Astrocyte (in vitro differentiated cells and primary cell): Measurements from ENCODE around the gene NPM1. TPM values are rescaled to one million over a fixed set of nuclear protein-coding genes. Genes with fewer than 3 reads are reported as not detected.
A peak's percentile ranks its signal among the peaks of the same experiment; 100 is the strongest.

ENCODE experiments used
- DNase-seq: peaks from one replicate; pipeline ENCODE4 v3.0.0-alpha.2; 2010; ENCODE audit warnings: low read depth
- FAIRE-seq: peaks from 2 replicates; lab custom pipeline; 2011; peaks lifted over from hg19 to GRCh38; lab: Jason Lieb, UNC
- H2AFZ ChIP-seq: 2 replicates; pipeline ENCODE4 v1.6.0; 2012; ENCODE audit warnings: low read depth, low read length, inconsistent platforms
- H3K27ac ChIP-seq: 2 replicates; pipeline ENCODE4 v1.5.1; 2011; ENCODE audit warnings: low read depth, low read length, inconsistent platforms
- H3K27me3 ChIP-seq: 2 replicates; pipeline ENCODE4 v1.6.0; 2011; ENCODE audit warnings: low read length, inconsistent platforms; ENCODE audit not compliant: insufficient read depth
- H3K36me3 ChIP-seq: 2 replicates; pipeline ENCODE4 v1.5.1; 2011; ENCODE audit warnings: low read length, inconsistent platforms; ENCODE audit not compliant: insufficient read depth
- H3K4me1 ChIP-seq: 2 replicates; pipeline ENCODE4 v1.5.1; 2011; ENCODE audit warnings: low read length, inconsistent platforms; ENCODE audit not compliant: insufficient read depth
- H3K4me2 ChIP-seq: 2 replicates; pipeline ENCODE4 v1.6.0; 2012; ENCODE audit warnings: low read length, inconsistent platforms
- H3K4me3 ChIP-seq: 2 replicates; pipeline ENCODE4 v1.5.1; 2011; ENCODE audit warnings: low read depth, mild to moderate bottlenecking, low read length, inconsistent platforms; ENCODE audit not compliant: insufficient read depth
- H3K79me2 ChIP-seq: 2 replicates; pipeline ENCODE4 v1.6.0; 2012; ENCODE audit warnings: mild to moderate bottlenecking, low read length, inconsistent platforms; ENCODE audit not compliant: insufficient read depth
- H3K9ac ChIP-seq: 2 replicates; pipeline ENCODE4 v1.6.0; 2012; ENCODE audit warnings: mild to moderate bottlenecking, low read length, inconsistent platforms
- H3K9me3 ChIP-seq: 2 replicates; pipeline ENCODE4 v1.5.1; 2012; ENCODE audit warnings: low read depth, mild to moderate bottlenecking, low read length, inconsistent platforms; ENCODE audit not compliant: insufficient read depth
- H4K20me1 ChIP-seq: 2 replicates; pipeline ENCODE4 v1.6.0; 2012; ENCODE audit warnings: low read length, inconsistent platforms; ENCODE audit not compliant: insufficient read depth
- H3K27ac Mint-ChIP-seq: one replicate; pipeline ENCODE4 v1.8.0; 2021; ENCODE audit warnings: mild to moderate bottlenecking, mixed read lengths; ENCODE audit not compliant: unreplicated experiment
- H3K27me3 Mint-ChIP-seq: one replicate; pipeline ENCODE4 v1.8.0; 2021; ENCODE audit warnings: low read depth, mixed read lengths; ENCODE audit not compliant: unreplicated experiment
- H3K36me3 Mint-ChIP-seq: one replicate; pipeline ENCODE4 v1.8.0; 2021; ENCODE audit warnings: low read depth, mixed read lengths; ENCODE audit not compliant: unreplicated experiment
- H3K4me1 Mint-ChIP-seq: one replicate; pipeline ENCODE4 v1.8.0; 2021; ENCODE audit warnings: low read depth, mixed read lengths; ENCODE audit not compliant: unreplicated experiment
- H3K4me3 Mint-ChIP-seq: one replicate; pipeline ENCODE4 v1.8.0; 2021; ENCODE audit warnings: mild to moderate bottlenecking, moderate library complexity, mixed read lengths; ENCODE audit not compliant: unreplicated experiment
- H3K9me3 Mint-ChIP-seq: one replicate; pipeline ENCODE4 v1.8.0; 2021; ENCODE audit warnings: mild to moderate bottlenecking, mixed read lengths; ENCODE audit not compliant: unreplicated experiment
- EZH2 ChIP-seq: IDR thresholded peaks from 2 replicates; pipeline ENCODE4 v1.6.1; 2012; ENCODE audit warnings: mild to moderate bottlenecking, low read length, inconsistent platforms; ENCODE audit not compliant: insufficient read depth
- total RNA-seq: library from RNA; stranded (reverse); gene quantifications from 2 replicates; pipeline ENCODE4 v1.2.1, GENCODE V29; 2021
- TF ChIP-seq, protein P1 (sequence below): IDR thresholded peaks from 2 replicates; pipeline ENCODE4 v1.5.1; 2011; ENCODE audit warnings: low read depth, mild to moderate bottlenecking, inconsistent platforms, low read length, moderate library complexity; ENCODE audit not compliant: insufficient read depth

Gene NPM1
- total RNA-seq, 1 donor from 2014 or later: 1,219 TPM

DNA sequence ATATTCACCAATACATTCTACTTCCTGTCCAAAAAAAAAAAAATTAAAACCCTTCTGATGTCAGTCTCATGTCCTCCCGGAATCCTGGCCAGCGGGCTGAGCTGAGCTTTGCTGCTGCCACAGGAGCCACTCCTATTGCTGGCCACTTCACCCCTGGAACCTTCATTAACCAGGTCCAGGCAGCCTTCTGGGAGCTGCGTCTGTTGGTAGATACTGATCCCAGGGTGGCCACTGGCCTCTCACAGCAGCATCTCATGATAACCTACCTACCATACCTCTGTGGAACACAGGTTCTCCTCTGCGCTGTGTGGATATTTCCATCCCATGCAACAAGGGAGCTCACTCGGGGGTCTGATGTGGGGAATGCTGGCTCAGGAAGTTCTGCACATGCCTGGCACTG, 21.0 kb upstream of the NPM1 start:
- Mint-ChIP-seq H3K27me3 (peaks cover 16% of the 10 kb centered on the region), H3K4me3 (no peak overlapping the region), H3K27ac (no peak overlapping the region), H3K9me3 (no peaks in the 10 kb centered on the region), H3K4me1 (peaks cover 5% of the 10 kb centered on the region), H3K36me3 (no peaks in the 10 kb centered on the region)
- TF ChIP-seq EZH2: no peak
- Histone ChIP-seq H3K36me3 (no peaks in the 10 kb centered on the region), H3K79me2 (no peaks in the 10 kb centered on the region), H4K20me1 (no peaks in the 10 kb centered on the region), H3K9me3 (no peaks in the 10 kb centered on the region), H2AFZ (no peak overlapping the region), H3K4me1 (no peaks in the 10 kb centered on the region), H3K27me3 (peaks cover 9% of the 10 kb centered on the region), H3K4me2 (no peak overlapping the region), H3K9ac (no peak overlapping the region), H3K27ac (no peak overlapping the region), H3K4me3 (no peak overlapping the region)
- DNase-seq (no peak), FAIRE-seq (no peak)

DNA sequence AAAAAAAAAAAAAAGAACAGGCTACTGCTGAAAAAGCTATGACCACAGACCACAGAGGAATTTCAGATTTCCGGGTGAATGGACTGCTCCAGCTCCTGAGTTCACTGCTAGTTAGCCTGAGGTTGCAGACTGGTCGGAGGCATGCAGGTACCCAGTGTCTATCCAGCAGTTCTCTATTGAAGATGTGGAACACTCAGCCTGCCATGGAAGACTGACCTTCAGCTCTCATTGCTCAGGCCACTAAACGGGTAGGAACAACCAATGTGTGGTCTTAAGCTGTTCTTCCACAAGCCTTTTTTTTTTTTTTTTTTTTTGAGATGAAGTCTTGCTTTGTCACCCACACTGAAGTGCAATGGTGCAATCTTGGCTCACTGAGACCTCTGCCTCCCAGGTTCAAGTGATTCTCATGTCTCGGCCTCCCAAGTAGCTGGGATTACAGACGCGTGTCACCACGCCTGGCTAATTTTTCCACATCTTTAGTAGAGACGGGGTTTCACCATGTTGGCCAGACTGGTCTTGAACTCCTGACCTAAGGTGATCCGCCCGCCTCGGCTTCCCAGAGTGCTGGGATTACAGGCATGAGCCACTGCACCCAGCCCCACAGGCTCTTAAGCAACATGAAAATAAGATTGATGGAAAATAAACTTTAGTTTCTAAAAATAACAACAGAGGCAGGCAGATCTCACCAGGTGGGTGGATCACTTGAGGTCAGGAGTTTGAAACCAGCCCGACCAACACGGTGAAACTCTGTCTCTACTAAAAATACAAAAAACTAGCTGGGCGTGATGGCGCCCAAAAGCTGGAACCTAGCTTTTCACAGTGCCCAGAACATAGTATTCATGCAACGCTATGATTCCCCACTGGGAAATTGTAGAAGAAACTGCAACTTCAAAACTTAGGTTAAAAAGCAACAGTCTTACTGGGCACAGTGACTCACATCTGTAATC, 20.0 kb upstream of the NPM1 start:
- no peak overlapping the region for H3K27ac ChIP-seq
- DNase-seq (peak; percentile 89), FAIRE-seq (no peak)
- H2AFZ ChIP-seq: no peak overlapping the region
- no peaks in the 10 kb centered on the region for H4K20me1 ChIP-seq
- peak overlapping the region; percentile 54 for H3K4me2 ChIP-seq
- no peak for TF ChIP-seq EZH2
- TF ChIP-seq, protein P1, sequence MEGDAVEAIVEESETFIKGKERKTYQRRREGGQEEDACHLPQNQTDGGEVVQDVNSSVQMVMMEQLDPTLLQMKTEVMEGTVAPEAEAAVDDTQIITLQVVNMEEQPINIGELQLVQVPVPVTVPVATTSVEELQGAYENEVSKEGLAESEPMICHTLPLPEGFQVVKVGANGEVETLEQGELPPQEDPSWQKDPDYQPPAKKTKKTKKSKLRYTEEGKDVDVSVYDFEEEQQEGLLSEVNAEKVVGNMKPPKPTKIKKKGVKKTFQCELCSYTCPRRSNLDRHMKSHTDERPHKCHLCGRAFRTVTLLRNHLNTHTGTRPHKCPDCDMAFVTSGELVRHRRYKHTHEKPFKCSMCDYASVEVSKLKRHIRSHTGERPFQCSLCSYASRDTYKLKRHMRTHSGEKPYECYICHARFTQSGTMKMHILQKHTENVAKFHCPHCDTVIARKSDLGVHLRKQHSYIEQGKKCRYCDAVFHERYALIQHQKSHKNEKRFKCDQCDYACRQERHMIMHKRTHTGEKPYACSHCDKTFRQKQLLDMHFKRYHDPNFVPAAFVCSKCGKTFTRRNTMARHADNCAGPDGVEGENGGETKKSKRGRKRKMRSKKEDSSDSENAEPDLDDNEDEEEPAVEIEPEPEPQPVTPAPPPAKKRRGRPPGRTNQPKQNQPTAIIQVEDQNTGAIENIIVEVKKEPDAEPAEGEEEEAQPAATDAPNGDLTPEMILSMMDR: no peak
- no peaks in the 10 kb centered on the region for H3K79me2 ChIP-seq
- H3K9me3 Mint-ChIP-seq: no peaks in the 10 kb centered on the region
- no peaks in the 10 kb centered on the region for H3K4me1 ChIP-seq
- no peaks in the 10 kb centered on the region for H3K9me3 ChIP-seq
- H3K36me3 Mint-ChIP-seq: no peaks in the 10 kb centered on the region
- peak overlapping the region; percentile 26 for H3K27ac Mint-ChIP-seq
- H3K4me3 ChIP-seq: no peak overlapping the region
- H3K9ac ChIP-seq: no peak overlapping the region
- H3K27me3 Mint-ChIP-seq: peaks cover 16% of the 10 kb centered on the region
- H3K36me3 ChIP-seq: no peaks in the 10 kb centered on the region
- peaks cover 5% of the 10 kb centered on the region for H3K4me1 Mint-ChIP-seq
- H3K4me3 Mint-ChIP-seq: no peak overlapping the region
- peaks cover 9% of the 10 kb centered on the region for H3K27me3 ChIP-seq

DNA sequence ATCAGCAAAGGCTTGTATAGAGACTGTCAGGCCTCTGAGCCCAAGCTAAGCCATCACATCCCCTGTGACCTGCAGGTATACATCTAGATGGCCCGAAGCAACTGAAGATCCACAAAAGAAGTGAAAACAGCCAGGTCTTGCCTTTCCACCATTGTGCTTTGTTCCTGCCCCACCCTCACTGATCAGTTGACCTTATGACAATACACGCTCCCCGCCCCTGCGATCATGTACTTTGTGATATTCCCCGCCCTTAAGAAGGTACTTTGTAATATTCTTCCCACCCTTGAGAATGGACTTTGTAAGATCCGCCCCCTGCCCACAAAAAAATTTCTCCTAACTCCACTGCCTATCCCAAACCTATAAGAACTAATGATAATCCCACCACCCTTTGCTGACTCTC, 18.6 kb upstream of the NPM1 start:
- TF ChIP-seq, protein P1: no peak
- TF ChIP-seq EZH2: no peak
- DNase-seq: no peak

More for the DNA sequence above, 18.6 kb upstream of the NPM1 start:
- H2AFZ ChIP-seq: no peak overlapping the region
- no peaks in the 10 kb centered on the region for H4K20me1 ChIP-seq
- Mint-ChIP-seq H3K36me3 (no peaks in the 10 kb centered on the region), H3K27ac (no peak overlapping the region), H3K9me3 (no peaks in the 10 kb centered on the region), H3K27me3 (peaks cover 16% of the 10 kb centered on the region), H3K4me1 (peaks cover 5% of the 10 kb centered on the region), H3K4me3 (no peak overlapping the region)
- peaks cover 9% of the 10 kb centered on the region for H3K27me3 ChIP-seq
- H3K4me2 ChIP-seq: no peak overlapping the region
- H3K9ac ChIP-seq: no peak overlapping the region
- no peaks in the 10 kb centered on the region for H3K36me3 ChIP-seq
- no peaks in the 10 kb centered on the region for H3K9me3 ChIP-seq
- no peaks in the 10 kb centered on the region for H3K79me2 ChIP-seq
- no peak overlapping the region for H3K4me3 ChIP-seq
- H3K4me1 ChIP-seq: no peaks in the 10 kb centered on the region
- no peak overlapping the region for H3K27ac ChIP-seq
- FAIRE-seq: no peak
